ENCODE measurements around the gene MCF2L2. TPM values are rescaled to one million over a fixed set of nuclear protein-coding genes. Genes with fewer than 3 reads are reported as not detected.
A peak's percentile ranks its signal among the peaks of the same experiment; 100 is the strongest.

Gene MCF2L2
- total and polyA plus RNA-seq, 9 of the 15 experiments (the other 6 are each of a cell fraction or from before 2014, with no cell fraction given) = 0.56 to 4.2 (median 3.0) TPM

DNA sequence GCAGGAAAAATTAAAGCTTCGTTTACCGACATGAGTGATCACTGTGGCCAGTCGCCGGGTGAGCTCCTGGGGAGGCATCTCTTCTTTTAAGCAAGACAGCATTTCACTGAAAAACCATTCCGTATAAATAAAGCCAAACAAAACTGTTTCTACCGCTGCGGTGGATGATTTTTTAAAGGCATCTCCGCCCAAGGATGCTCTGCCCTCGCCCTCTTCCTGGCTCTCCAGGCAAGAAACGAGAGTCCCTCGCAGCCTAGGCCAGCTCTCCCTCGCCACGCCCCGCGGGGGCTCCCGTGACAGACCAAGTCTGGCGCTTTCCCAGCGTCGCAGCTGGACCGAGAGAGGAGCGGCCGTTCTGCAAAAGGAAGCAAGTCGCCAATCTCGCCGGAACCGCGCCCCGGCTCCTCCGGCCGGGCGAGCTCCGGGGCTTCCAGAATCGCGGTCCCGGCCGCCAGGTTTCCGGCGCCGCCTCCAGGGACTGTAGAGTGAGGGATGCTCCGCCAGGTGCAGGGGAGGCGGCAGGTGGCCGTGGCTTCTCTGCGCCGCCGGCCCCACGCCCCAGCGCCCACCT, 458 bp downstream of the MCF2L2 start (continued):
- 0 out of 2 replicates have a peak, but pooled peaks have one; percentile 23 for TF ChIP-seq MGA (IDR thresholded peaks at IDR 0.05)
- TF ChIP-seq NCOR1 (IDR thresholded peaks at IDR 0.05) = no peak
- TF ChIP-seq HOXB6 (CRISPR knock-in tag; IDR thresholded peaks at IDR 0.05; ENCODE audit: borderline replicate concordance) = no peak
- TF ChIP-seq, protein P1, sequence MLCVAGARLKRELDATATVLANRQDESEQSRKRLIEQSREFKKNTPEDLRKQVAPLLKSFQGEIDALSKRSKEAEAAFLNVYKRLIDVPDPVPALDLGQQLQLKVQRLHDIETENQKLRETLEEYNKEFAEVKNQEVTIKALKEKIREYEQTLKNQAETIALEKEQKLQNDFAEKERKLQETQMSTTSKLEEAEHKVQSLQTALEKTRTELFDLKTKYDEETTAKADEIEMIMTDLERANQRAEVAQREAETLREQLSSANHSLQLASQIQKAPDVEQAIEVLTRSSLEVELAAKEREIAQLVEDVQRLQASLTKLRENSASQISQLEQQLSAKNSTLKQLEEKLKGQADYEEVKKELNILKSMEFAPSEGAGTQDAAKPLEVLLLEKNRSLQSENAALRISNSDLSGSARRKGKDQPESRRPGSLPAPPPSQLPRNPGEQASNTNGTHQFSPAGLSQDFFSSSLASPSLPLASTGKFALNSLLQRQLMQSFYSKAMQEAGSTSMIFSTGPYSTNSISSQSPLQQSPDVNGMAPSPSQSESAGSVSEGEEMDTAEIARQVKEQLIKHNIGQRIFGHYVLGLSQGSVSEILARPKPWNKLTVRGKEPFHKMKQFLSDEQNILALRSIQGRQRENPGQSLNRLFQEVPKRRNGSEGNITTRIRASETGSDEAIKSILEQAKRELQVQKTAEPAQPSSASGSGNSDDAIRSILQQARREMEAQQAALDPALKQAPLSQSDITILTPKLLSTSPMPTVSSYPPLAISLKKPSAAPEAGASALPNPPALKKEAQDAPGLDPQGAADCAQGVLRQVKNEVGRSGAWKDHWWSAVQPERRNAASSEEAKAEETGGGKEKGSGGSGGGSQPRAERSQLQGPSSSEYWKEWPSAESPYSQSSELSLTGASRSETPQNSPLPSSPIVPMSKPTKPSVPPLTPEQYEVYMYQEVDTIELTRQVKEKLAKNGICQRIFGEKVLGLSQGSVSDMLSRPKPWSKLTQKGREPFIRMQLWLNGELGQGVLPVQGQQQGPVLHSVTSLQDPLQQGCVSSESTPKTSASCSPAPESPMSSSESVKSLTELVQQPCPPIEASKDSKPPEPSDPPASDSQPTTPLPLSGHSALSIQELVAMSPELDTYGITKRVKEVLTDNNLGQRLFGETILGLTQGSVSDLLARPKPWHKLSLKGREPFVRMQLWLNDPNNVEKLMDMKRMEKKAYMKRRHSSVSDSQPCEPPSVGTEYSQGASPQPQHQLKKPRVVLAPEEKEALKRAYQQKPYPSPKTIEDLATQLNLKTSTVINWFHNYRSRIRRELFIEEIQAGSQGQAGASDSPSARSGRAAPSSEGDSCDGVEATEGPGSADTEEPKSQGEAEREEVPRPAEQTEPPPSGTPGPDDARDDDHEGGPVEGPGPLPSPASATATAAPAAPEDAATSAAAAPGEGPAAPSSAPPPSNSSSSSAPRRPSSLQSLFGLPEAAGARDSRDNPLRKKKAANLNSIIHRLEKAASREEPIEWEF (CRISPR knock-in tag; IDR thresholded peaks at IDR 0.05) = no peak
- TF ChIP-seq UBTF (IDR thresholded peaks at IDR 0.05; ENCODE audit: borderline replicate concordance in 1 of 2, low read depth in 2 of 2, low read length in 2 of 2) = peak; percentile 40 to 75; a peak in 2 of 4 replicates
- no peak for TF ChIP-seq SIN3B (IDR thresholded peaks at IDR 0.05; ENCODE audit: low read depth)
